GM21360 (cell line): ENCODE measurements around the gene ENDOV.

ENCODE experiments used
- ATAC-seq: cut with Tn5 transposase; IDR thresholded peaks from one replicate; pipeline ENCODE4 v1.9.1; 2021; ENCODE audit warnings: mild to moderate bottlenecking, moderate library complexity; ENCODE audit not compliant: unreplicated experiment

The ENDOV gene

GRCh38 chr17:80414803-80415625 lies at the start of gene ENDOV:
ENDOV (plus strand) TSS chr17:80415167; CDS start chr17:80415195, 28 bp downstream.
- ATAC-seq: peak; percentile 80

- no peak for ATAC-seq
Measured at GRCh38 chr17:80365983-80366382, 49.0 kb upstream of the ENDOV start.

- ATAC-seq: no peak
Measured at GRCh38 chr17:80367503-80367902, 47.5 kb upstream of the ENDOV start.

GRCh38 chr17:80371196-80371595 lies 43.8 kb upstream of the ENDOV start:
- no peak for ATAC-seq

GRCh38 chr17:80372456-80372855 lies 42.5 kb upstream of the ENDOV start:
- no peak for ATAC-seq

GRCh38 chr17:80372922-80373570 lies 41.9 kb upstream of the ENDOV start:
- no peak for ATAC-seq

GRCh38 chr17:80374039-80374731 lies 40.8 kb upstream of the ENDOV start:
- no peak for ATAC-seq

GRCh38 chr17:80374732-80375585 lies 40.0 kb upstream of the ENDOV start:
- ATAC-seq: no peak

GRCh38 chr17:80376531-80376930 lies 38.4 kb upstream of the ENDOV start:
- ATAC-seq: no peak

- no peak for ATAC-seq
Measured at GRCh38 chr17:80377798-80378197, 37.2 kb upstream of the ENDOV start.

GRCh38 chr17:80379348-80379747 lies 35.6 kb upstream of the ENDOV start:
- ATAC-seq: no peak

- ATAC-seq: no peak
Measured at GRCh38 chr17:80380068-80380467, 34.9 kb upstream of the ENDOV start.

- ATAC-seq: no peak
Measured at GRCh38 chr17:80380555-80381002, 34.4 kb upstream of the ENDOV start.

- no peak for ATAC-seq
Measured at GRCh38 chr17:80381416-80381923, 33.5 kb upstream of the ENDOV start.

- no peak for ATAC-seq
Measured at GRCh38 chr17:80382446-80382845, 32.5 kb upstream of the ENDOV start.

GRCh38 chr17:80382956-80383355 lies 32.0 kb upstream of the ENDOV start:
- ATAC-seq: no peak

- no peak for ATAC-seq
Measured at GRCh38 chr17:80384078-80384960, 30.6 kb upstream of the ENDOV start.

GRCh38 chr17:80385046-80385445 lies 29.9 kb upstream of the ENDOV start:
- ATAC-seq: no peak

- ATAC-seq: no peak
Measured at GRCh38 chr17:80386341-80386740, 28.6 kb upstream of the ENDOV start.

GRCh38 chr17:80387071-80387470 lies 27.9 kb upstream of the ENDOV start:
- no peak for ATAC-seq
